Activated T-cell treated with anti-CD3 and anti-CD28 coated beads, Interleukin-2, amount 50 U/mL, for 24 hours (primary cell): ENCODE data around the gene DCAF15.

Experiments
- DNase-seq: peaks from one replicate; pipeline ENCODE4 v3.0.0-alpha.2; 2020
- H3K27ac Mint-ChIP-seq: 2 replicates; pipeline ENCODE4 v1.8.0; 2020; ENCODE audit warnings: mild to moderate bottlenecking, mixed read lengths
- H3K27me3 Mint-ChIP-seq: 2 replicates; pipeline ENCODE4 v1.8.0; 2020; ENCODE audit warnings: mixed read lengths
- H3K36me3 Mint-ChIP-seq: 2 replicates; pipeline ENCODE4 v1.8.0; 2020; ENCODE audit warnings: low read depth, mixed read lengths
- H3K4me1 Mint-ChIP-seq: 2 replicates; pipeline ENCODE4 v1.8.0; 2020; ENCODE audit warnings: low read depth, mixed read lengths
- H3K4me3 Mint-ChIP-seq: 2 replicates; pipeline ENCODE4 v1.8.0; 2020; ENCODE audit warnings: mild to moderate bottlenecking, moderate library complexity, mixed read lengths
- H3K9me3 Mint-ChIP-seq: 2 replicates; pipeline ENCODE4 v1.8.0; 2020; ENCODE audit warnings: mixed read lengths

The DCAF15 gene

GRCh38 chr19:13982773-13983172 is 30.5 kb downstream of the DCAF15 start:
- no peaks in the 10 kb centered on the region for H3K27me3 Mint-ChIP-seq
- H3K4me1 Mint-ChIP-seq: peaks cover 65% of the 10 kb centered on the region
- H3K4me3 Mint-ChIP-seq: no peak overlapping the region
- peaks cover 18% of the 10 kb centered on the region for H3K36me3 Mint-ChIP-seq
- no peaks in the 10 kb centered on the region for H3K9me3 Mint-ChIP-seq
- DNase-seq: no peak
- H3K27ac Mint-ChIP-seq: peak overlapping the region; percentile 73

- peaks cover 19% of the 10 kb centered on the region for H3K36me3 Mint-ChIP-seq
- peak overlapping the region; percentile 73 for H3K27ac Mint-ChIP-seq
- DNase-seq: peak; percentile 66
- H3K4me3 Mint-ChIP-seq: no peak overlapping the region
- no peaks in the 10 kb centered on the region for H3K9me3 Mint-ChIP-seq
- H3K27me3 Mint-ChIP-seq: no peaks in the 10 kb centered on the region
- H3K4me1 Mint-ChIP-seq: peaks cover 66% of the 10 kb centered on the region
Observed at GRCh38 chr19:13983213-13983889, 31.0 kb downstream of the DCAF15 start.

- Mint-ChIP-seq H3K9me3 (no peaks in the 10 kb centered on the region), H3K27me3 (no peaks in the 10 kb centered on the region), H3K36me3 (peaks cover 27% of the 10 kb centered on the region), H3K4me3 (no peak overlapping the region), H3K4me1 (peaks cover 74% of the 10 kb centered on the region), H3K27ac (peak overlapping the region; percentile 74)
- no peak for DNase-seq
Observed at GRCh38 chr19:13984186-13984585, 31.9 kb downstream of the DCAF15 start.

- H3K4me3 Mint-ChIP-seq: peak overlapping the region; percentile 44
- H3K36me3 Mint-ChIP-seq: peaks cover 34% of the 10 kb centered on the region
- H3K9me3 Mint-ChIP-seq: no peaks in the 10 kb centered on the region
- peaks cover 77% of the 10 kb centered on the region for H3K4me1 Mint-ChIP-seq
- no peak for DNase-seq
- H3K27ac Mint-ChIP-seq: peak overlapping the region; percentile 97
- H3K27me3 Mint-ChIP-seq: no peaks in the 10 kb centered on the region
Observed at GRCh38 chr19:13984875-13985741, 32.8 kb downstream of the DCAF15 start.

- H3K27ac Mint-ChIP-seq: peak overlapping the region; percentile 97
- H3K9me3 Mint-ChIP-seq: no peaks in the 10 kb centered on the region
- no peak for DNase-seq
- peaks cover 38% of the 10 kb centered on the region for H3K36me3 Mint-ChIP-seq
- H3K4me3 Mint-ChIP-seq: peak overlapping the region; percentile 67
- H3K4me1 Mint-ChIP-seq: peaks cover 78% of the 10 kb centered on the region
- no peaks in the 10 kb centered on the region for H3K27me3 Mint-ChIP-seq
Observed at GRCh38 chr19:13985771-13986347, 33.5 kb downstream of the DCAF15 start.

- Mint-ChIP-seq H3K4me3 (peak overlapping the region; percentile 67), H3K9me3 (no peaks in the 10 kb centered on the region), H3K36me3 (peaks cover 41% of the 10 kb centered on the region), H3K27me3 (no peaks in the 10 kb centered on the region), H3K27ac (peak overlapping the region; percentile 97), H3K4me1 (peaks cover 80% of the 10 kb centered on the region)
- DNase-seq: peak; percentile 97
Observed at GRCh38 chr19:13986348-13986904, 34.1 kb downstream of the DCAF15 start.

GRCh38 chr19:13987101-13987890 is 35.0 kb downstream of the DCAF15 start:
- Mint-ChIP-seq H3K4me1 (peaks cover 75% of the 10 kb centered on the region), H3K9me3 (no peaks in the 10 kb centered on the region), H3K36me3 (peaks cover 48% of the 10 kb centered on the region), H3K27me3 (no peaks in the 10 kb centered on the region), H3K27ac (peak overlapping the region; percentile 97), H3K4me3 (peak overlapping the region; percentile 67)
- DNase-seq: no peak

GRCh38 chr19:13989487-13989886 is 37.2 kb downstream of the DCAF15 start:
- H3K4me1 Mint-ChIP-seq: peaks cover 59% of the 10 kb centered on the region
- H3K4me3 Mint-ChIP-seq: no peak overlapping the region
- no peaks in the 10 kb centered on the region for H3K9me3 Mint-ChIP-seq
- DNase-seq: no peak
- peak overlapping the region; percentile 97 for H3K27ac Mint-ChIP-seq
- peaks cover 51% of the 10 kb centered on the region for H3K36me3 Mint-ChIP-seq
- no peaks in the 10 kb centered on the region for H3K27me3 Mint-ChIP-seq

GRCh38 chr19:13990085-13990484 is 37.8 kb downstream of the DCAF15 start:
- peaks cover 53% of the 10 kb centered on the region for H3K36me3 Mint-ChIP-seq
- DNase-seq: no peak
- no peaks in the 10 kb centered on the region for H3K27me3 Mint-ChIP-seq
- no peaks in the 10 kb centered on the region for H3K9me3 Mint-ChIP-seq
- peak overlapping the region; percentile 57 for H3K27ac Mint-ChIP-seq
- no peak overlapping the region for H3K4me3 Mint-ChIP-seq
- H3K4me1 Mint-ChIP-seq: peaks cover 56% of the 10 kb centered on the region

GRCh38 chr19:13992025-13992424 is 39.7 kb downstream of the DCAF15 start:
- Mint-ChIP-seq H3K36me3 (peaks cover 58% of the 10 kb centered on the region), H3K4me3 (no peak overlapping the region), H3K4me1 (peaks cover 37% of the 10 kb centered on the region), H3K27me3 (no peaks in the 10 kb centered on the region), H3K9me3 (no peaks in the 10 kb centered on the region), H3K27ac (no peak overlapping the region)
- no peak for DNase-seq

- peaks cover 60% of the 10 kb centered on the region for H3K36me3 Mint-ChIP-seq
- no peaks in the 10 kb centered on the region for H3K9me3 Mint-ChIP-seq
- DNase-seq: no peak
- no peaks in the 10 kb centered on the region for H3K27me3 Mint-ChIP-seq
- H3K4me3 Mint-ChIP-seq: no peak overlapping the region
- H3K4me1 Mint-ChIP-seq: peaks cover 23% of the 10 kb centered on the region
- H3K27ac Mint-ChIP-seq: no peak overlapping the region
Observed at GRCh38 chr19:13993590-13994300, 41.4 kb downstream of the DCAF15 start.

- Mint-ChIP-seq H3K4me1 (peaks cover 11% of the 10 kb centered on the region), H3K4me3 (no peak overlapping the region), H3K27me3 (no peaks in the 10 kb centered on the region), H3K27ac (peak overlapping the region; percentile 30), H3K9me3 (no peaks in the 10 kb centered on the region), H3K36me3 (peaks cover 60% of the 10 kb centered on the region)
- no peak for DNase-seq
Observed at GRCh38 chr19:13995017-13995728, 42.9 kb downstream of the DCAF15 start.
